BLaER1 (cell line): ENCODE data around the gene SUSD1.

Source experiments
- H3K27ac ChIP-seq: shearing (Covaris generic); formaldehyde crosslinking; 2 replicates; pipeline ENCODE4 v1.8.1; 2022
- H3K27me3 ChIP-seq: shearing (Covaris generic); formaldehyde crosslinking; 2 replicates; pipeline ENCODE4 v1.8.1; 2022
- H3K36me3 ChIP-seq: shearing (Covaris generic); formaldehyde crosslinking; 2 replicates; pipeline ENCODE4 v1.8.1; 2022
- H3K4me1 ChIP-seq: shearing (Covaris generic); formaldehyde crosslinking; 2 replicates; pipeline ENCODE4 v1.8.1; 2022
- H3K4me2 ChIP-seq: shearing (Covaris generic); formaldehyde crosslinking; 2 replicates; pipeline ENCODE4 v1.8.1; 2022
- H3K4me3 ChIP-seq: shearing (Covaris generic); formaldehyde crosslinking; 2 replicates; pipeline ENCODE4 v1.8.1; 2022
- H3K9ac ChIP-seq: shearing (Covaris generic); formaldehyde crosslinking; 2 replicates; pipeline ENCODE4 v1.8.1; 2022
- H3K9me3 ChIP-seq: shearing (Covaris generic); formaldehyde crosslinking; 2 replicates; pipeline ENCODE4 v1.8.1; 2022
- H4K20me1 ChIP-seq: shearing (Covaris generic); formaldehyde crosslinking; 2 replicates; pipeline ENCODE4 v1.8.1; 2022
- Cebpa-rat ChIP-seq: shearing (Covaris generic); IDR thresholded peaks from 2 replicates; pipeline ENCODE4 v1.8.1; 2022

SUSD1 gene

GRCh38 chr9:112110094-112110776, 64.9 kb downstream of the SUSD1 start:
- Histone ChIP-seq H3K4me3 (no peak overlapping the region), H3K36me3 (peaks cover 28% of the 10 kb centered on the region), H4K20me1 (no peaks in the 10 kb centered on the region), H3K4me2 (no peak overlapping the region), H3K9ac (no peak overlapping the region), H3K27me3 (no peaks in the 10 kb centered on the region), H3K27ac (no peak overlapping the region), H3K4me1 (peaks cover 21% of the 10 kb centered on the region), H3K9me3 (no peaks in the 10 kb centered on the region)
- TF ChIP-seq Cebpa-rat = no peak

GRCh38 chr9:112104901-112105300, 70.2 kb downstream of the SUSD1 start:
- H3K36me3 ChIP-seq = peaks cover 23% of the 10 kb centered on the region; the same call in 1 of the 2 replicates
- no peak for TF ChIP-seq Cebpa-rat
- H3K9ac ChIP-seq = no peak overlapping the region
- H3K4me2 ChIP-seq = peak overlapping the region; percentile 64
- H3K27ac ChIP-seq = peak overlapping the region; percentile 47; the same call in 1 of the 2 replicates
- H3K9me3 ChIP-seq = no peaks in the 10 kb centered on the region
- H3K27me3 ChIP-seq = no peaks in the 10 kb centered on the region
- no peak overlapping the region for H3K4me3 ChIP-seq
- H3K4me1 ChIP-seq = peaks cover 24% of the 10 kb centered on the region
- no peaks in the 10 kb centered on the region for H4K20me1 ChIP-seq

- H3K4me2 ChIP-seq = peak overlapping the region; percentile 64
- no peak overlapping the region for H3K4me3 ChIP-seq
- H3K4me1 ChIP-seq = peaks cover 24% of the 10 kb centered on the region
- peaks cover 22% of the 10 kb centered on the region; the same call in 1 of the 2 replicates for H3K36me3 ChIP-seq
- H3K9ac ChIP-seq = no peak overlapping the region
- H3K27me3 ChIP-seq = no peaks in the 10 kb centered on the region
- H3K9me3 ChIP-seq = no peaks in the 10 kb centered on the region
- H3K27ac ChIP-seq = peak overlapping the region; percentile 47
- H4K20me1 ChIP-seq = no peaks in the 10 kb centered on the region
- TF ChIP-seq Cebpa-rat = no peak
Observed at GRCh38 chr9:112104401-112104800, 70.7 kb downstream of the SUSD1 start.

- Histone ChIP-seq H3K9me3 (no peaks in the 10 kb centered on the region), H3K36me3 (peaks cover 22% of the 10 kb centered on the region; the same call in 1 of the 2 replicates), H3K27me3 (no peaks in the 10 kb centered on the region), H3K4me3 (no peak overlapping the region), H3K4me1 (peaks cover 24% of the 10 kb centered on the region), H4K20me1 (no peaks in the 10 kb centered on the region), H3K27ac (no peak overlapping the region), H3K9ac (no peak overlapping the region), H3K4me2 (no peak overlapping the region)
- TF ChIP-seq Cebpa-rat = no peak
Observed at GRCh38 chr9:112103405-112103804, 71.7 kb downstream of the SUSD1 start.

GRCh38 chr9:112097712-112098688, 77.1 kb downstream of the SUSD1 start:
- no peaks in the 10 kb centered on the region for H3K27me3 ChIP-seq
- no peak overlapping the region for H3K4me3 ChIP-seq
- H4K20me1 ChIP-seq = no peaks in the 10 kb centered on the region
- no peak overlapping the region for H3K27ac ChIP-seq
- no peak for TF ChIP-seq Cebpa-rat
- H3K4me1 ChIP-seq = no peaks in the 10 kb centered on the region
- no peak overlapping the region for H3K4me2 ChIP-seq
- H3K36me3 ChIP-seq = peaks cover 48% of the 10 kb centered on the region
- H3K9me3 ChIP-seq = no peaks in the 10 kb centered on the region
- H3K9ac ChIP-seq = no peak overlapping the region

- H3K9ac ChIP-seq = no peak overlapping the region
- H3K4me2 ChIP-seq = no peak overlapping the region
- H4K20me1 ChIP-seq = no peaks in the 10 kb centered on the region
- no peaks in the 10 kb centered on the region for H3K27me3 ChIP-seq
- H3K4me1 ChIP-seq = no peaks in the 10 kb centered on the region
- no peak for TF ChIP-seq Cebpa-rat
- H3K9me3 ChIP-seq = no peaks in the 10 kb centered on the region
- H3K27ac ChIP-seq = no peak overlapping the region
- H3K4me3 ChIP-seq = no peak overlapping the region
- H3K36me3 ChIP-seq = peaks cover 36% of the 10 kb centered on the region
Observed at GRCh38 chr9:112094948-112095681, 80.0 kb downstream of the SUSD1 start.

GRCh38 chr9:112094241-112094640, 80.9 kb downstream of the SUSD1 start:
- no peaks in the 10 kb centered on the region for H3K27me3 ChIP-seq
- no peaks in the 10 kb centered on the region for H3K9me3 ChIP-seq
- peaks cover 36% of the 10 kb centered on the region for H3K36me3 ChIP-seq
- H3K27ac ChIP-seq = no peak overlapping the region
- TF ChIP-seq Cebpa-rat = no peak
- no peak overlapping the region for H3K4me2 ChIP-seq
- no peak overlapping the region for H3K9ac ChIP-seq
- no peaks in the 10 kb centered on the region for H3K4me1 ChIP-seq
- H4K20me1 ChIP-seq = no peaks in the 10 kb centered on the region
- no peak overlapping the region for H3K4me3 ChIP-seq

- no peaks in the 10 kb centered on the region for H4K20me1 ChIP-seq
- H3K36me3 ChIP-seq = peaks cover 36% of the 10 kb centered on the region
- H3K9me3 ChIP-seq = no peaks in the 10 kb centered on the region
- no peak overlapping the region for H3K4me2 ChIP-seq
- no peak overlapping the region for H3K9ac ChIP-seq
- no peaks in the 10 kb centered on the region for H3K27me3 ChIP-seq
- no peak for TF ChIP-seq Cebpa-rat
- no peaks in the 10 kb centered on the region for H3K4me1 ChIP-seq
- H3K4me3 ChIP-seq = no peak overlapping the region
- no peak overlapping the region for H3K27ac ChIP-seq
Observed at GRCh38 chr9:112093870-112094216, 81.3 kb downstream of the SUSD1 start.

- Histone ChIP-seq H3K4me2 (no peak overlapping the region), H3K9ac (no peak overlapping the region), H3K4me1 (no peaks in the 10 kb centered on the region), H4K20me1 (no peaks in the 10 kb centered on the region), H3K4me3 (no peak overlapping the region), H3K27ac (no peak overlapping the region), H3K27me3 (no peaks in the 10 kb centered on the region), H3K36me3 (peaks cover 35% of the 10 kb centered on the region), H3K9me3 (no peaks in the 10 kb centered on the region)
- no peak for TF ChIP-seq Cebpa-rat
Observed at GRCh38 chr9:112093147-112093869, 81.8 kb downstream of the SUSD1 start.
